SK-N-MC (cell line): ENCODE data around the gene CCDC40.

Experiments used
- EZH2 ChIP-seq: fragments of 200-600 bp; sonication (generic); IDR thresholded peaks from one replicate; pipeline ENCODE4 v1.6.1; 2017; ENCODE audit warnings: antibody characterized with exemption
- FOXP2 ChIP-seq: optimal IDR thresholded peaks from 2 replicates; pipeline ENCODE3; 2011; ENCODE audit warnings: mild to moderate bottlenecking, moderate library complexity; ENCODE audit not compliant: insufficient read depth; ENCODE audit errors: extremely low read length, control extremely low read depth
- POLR2AphosphoS5 ChIP-seq: IDR thresholded peaks from 2 replicates; pipeline ENCODE4 v1.6.1; 2012; ENCODE audit warnings: mild to moderate bottlenecking, low read depth, low read length, borderline replicate concordance

- TF ChIP-seq EZH2, result no peak
- no peak for TF ChIP-seq POLR2AphosphoS5
- TF ChIP-seq FOXP2, result no peak
These were observed 75.4 kb downstream of the CCDC40 start for GRCh38 chr17:80111702-80112470.
